NCI-H748 treated with DMSO at 0.1 percent for 48 hours (cell line): Measurements from ENCODE around the gene EN1.

Experiments used
- DNase-seq: peaks from one replicate; lab custom pipeline; 2025; lab: John Stamatoyannopoulos, UW

The EN1 gene

GRCh38 chr2:118846953-118847761, at the start of gene EN1:
EN1 (minus strand) TSS chr2:118847648; CDS start chr2:118847167, 481 bp downstream.
- DNase-seq, result no peak

- no peak for DNase-seq
These were observed 45.7 kb upstream of the EN1 start for GRCh38 chr2:118893100-118893499.

GRCh38 chr2:118889995-118890394, 42.5 kb upstream of the EN1 start:
- DNase-seq, result no peak

- no peak for DNase-seq
These were observed 36.3 kb upstream of the EN1 start for GRCh38 chr2:118883792-118884191.

GRCh38 chr2:118882693-118883336, 35.4 kb upstream of the EN1 start:
- peak; percentile 28 for DNase-seq

GRCh38 chr2:118881490-118882129, 34.2 kb upstream of the EN1 start:
- peak; percentile 59 for DNase-seq

- no peak for DNase-seq
These were observed 33.1 kb upstream of the EN1 start for GRCh38 chr2:118880501-118880900.

- DNase-seq, result no peak
These were observed 31.2 kb upstream of the EN1 start for GRCh38 chr2:118878531-118879149.

- DNase-seq, result no peak
These were observed 27.9 kb upstream of the EN1 start for GRCh38 chr2:118875318-118875717.

- DNase-seq, result no peak
These were observed 26.9 kb upstream of the EN1 start for GRCh38 chr2:118874324-118874723.

- DNase-seq, result peak; percentile 1
These were observed 17.7 kb upstream of the EN1 start for GRCh38 chr2:118865106-118865505.

GRCh38 chr2:118864207-118864606, 16.8 kb upstream of the EN1 start:
- no peak for DNase-seq

- no peak for DNase-seq
These were observed 14.3 kb upstream of the EN1 start for GRCh38 chr2:118861731-118862130.

GRCh38 chr2:118861242-118861641, 13.8 kb upstream of the EN1 start:
- no peak for DNase-seq

GRCh38 chr2:118860506-118860905, 13.1 kb upstream of the EN1 start:
- no peak for DNase-seq

GRCh38 chr2:118859157-118859770, 11.8 kb upstream of the EN1 start:
- no peak for DNase-seq

GRCh38 chr2:118858485-118859156, 11.2 kb upstream of the EN1 start:
- no peak for DNase-seq

GRCh38 chr2:118857677-118858484, 10.4 kb upstream of the EN1 start:
- DNase-seq, result no peak

- no peak for DNase-seq
These were observed 9.7 kb upstream of the EN1 start for GRCh38 chr2:118856978-118857676.

- DNase-seq, result no peak
These were observed 9.0 kb upstream of the EN1 start for GRCh38 chr2:118856330-118856977.
